Osteoblast (primary cell): ENCODE data around the gene KCTD11. TPM values are rescaled to one million over a fixed set of nuclear protein-coding genes. Genes with fewer than 3 reads are reported as not detected.
"Not testable (repeated sequence)": the region's sequence is repeated elsewhere in the genome, so short reads cannot be mapped to it uniquely, and the experiment has no call there.

Experiments
- DNase-seq: peaks from one replicate; pipeline ENCODE4 v3.0.0; 2011; ENCODE audit warnings: low spot score, mixed read lengths; ENCODE audit not compliant: insufficient read length; ENCODE audit errors: missing footprints
- H2AFZ ChIP-seq: 2 replicates; pipeline ENCODE4 v1.6.0; 2011; ENCODE audit warnings: mild to moderate bottlenecking, low read length
- H3K27ac ChIP-seq: 2 replicates; pipeline ENCODE4 v1.5.1; 2011; ENCODE audit warnings: mild to moderate bottlenecking, low read depth, low read length, moderate library complexity
- H3K27me3 ChIP-seq: 2 replicates; pipeline ENCODE4 v1.6.0; 2012; ENCODE audit warnings: mild to moderate bottlenecking, control low read depth, inconsistent platforms, low read length, moderate library complexity; ENCODE audit not compliant: insufficient read depth
- H3K36me3 ChIP-seq: 2 replicates; pipeline ENCODE4 v1.5.1; 2011; ENCODE audit warnings: mild to moderate bottlenecking, low read length, control low read depth, moderate library complexity; ENCODE audit not compliant: insufficient read depth
- H3K4me1 ChIP-seq: 2 replicates; pipeline ENCODE4 v1.5.1; 2011; ENCODE audit warnings: mild to moderate bottlenecking, low read length, control low read depth, moderate library complexity; ENCODE audit not compliant: insufficient read depth
- H3K4me2 ChIP-seq: 2 replicates; pipeline ENCODE4 v1.6.0; 2011; ENCODE audit warnings: mild to moderate bottlenecking, low read length; ENCODE audit not compliant: insufficient read depth
- H3K4me3 ChIP-seq: fragments of 200-600 bp; sonication (generic); 3 replicates; pipeline ENCODE4 v1.5.1; 2012; ENCODE audit warnings: mild to moderate bottlenecking, low read length, inconsistent platforms; ENCODE audit not compliant: insufficient read depth
- H3K79me2 ChIP-seq: 2 replicates; pipeline ENCODE4 v1.6.0; 2012; ENCODE audit warnings: mild to moderate bottlenecking, low read length, control low read depth, inconsistent platforms; ENCODE audit not compliant: insufficient read depth
- H3K9me3 ChIP-seq: 2 replicates; pipeline ENCODE4 v1.5.1; 2011; ENCODE audit warnings: low read depth, low read length, control low read depth
- H4K20me1 ChIP-seq: 2 replicates; pipeline ENCODE4 v1.6.0; 2012; ENCODE audit warnings: mild to moderate bottlenecking, low read length, control low read depth; ENCODE audit not compliant: insufficient read depth
- total RNA-seq: library from RNA; depleted of rRNA; stranded (reverse); fragments of >200 nt; gene quantifications from 2 replicates; pipeline ENCODE4 v1.2.3, GENCODE V29; 2012
- TF ChIP-seq, protein P1 (sequence below): IDR thresholded peaks from 2 replicates; pipeline ENCODE4 v1.5.1; 2011; ENCODE audit warnings: mild to moderate bottlenecking, low read depth, low read length, moderate library complexity; ENCODE audit errors: extremely low read depth

The KCTD11 gene
- total RNA-seq, 1 donor = 11.9 TPM

DNA sequence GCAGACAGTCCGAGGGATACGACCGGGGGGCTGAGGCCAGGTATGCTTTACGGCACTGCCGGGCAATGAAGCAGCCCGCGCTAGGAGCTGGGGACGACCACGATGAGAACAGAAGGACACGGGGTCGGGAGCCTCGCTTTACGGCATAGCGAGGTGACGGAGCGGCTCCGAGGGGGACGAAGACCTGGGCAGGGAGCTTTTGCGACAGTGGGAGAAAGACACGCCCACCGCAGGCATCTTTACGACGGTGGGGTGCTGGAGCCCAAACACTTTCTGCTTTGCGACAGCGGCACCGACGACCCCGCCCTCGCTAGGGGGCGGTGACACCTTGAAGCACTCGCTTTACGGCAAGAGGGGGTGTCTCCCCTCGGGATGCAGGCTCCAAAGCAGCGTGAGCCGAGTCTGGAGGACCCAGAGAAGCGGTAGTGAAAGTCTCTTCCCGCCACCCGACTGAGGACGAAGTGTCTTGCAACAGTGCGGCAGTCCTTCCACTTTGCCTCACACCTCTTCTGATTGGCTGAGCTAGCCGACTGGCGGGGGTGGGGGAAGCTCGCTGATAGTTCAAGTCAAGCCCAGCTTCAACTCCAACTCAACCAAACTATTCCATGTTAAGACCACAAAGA is 22.5 kb upstream of the KCTD11 start:
- peak overlapping the region; percentile 83 for H3K27ac ChIP-seq
- H4K20me1 ChIP-seq = peaks cover 3% of the 10 kb centered on the region
- TF ChIP-seq, protein P1, sequence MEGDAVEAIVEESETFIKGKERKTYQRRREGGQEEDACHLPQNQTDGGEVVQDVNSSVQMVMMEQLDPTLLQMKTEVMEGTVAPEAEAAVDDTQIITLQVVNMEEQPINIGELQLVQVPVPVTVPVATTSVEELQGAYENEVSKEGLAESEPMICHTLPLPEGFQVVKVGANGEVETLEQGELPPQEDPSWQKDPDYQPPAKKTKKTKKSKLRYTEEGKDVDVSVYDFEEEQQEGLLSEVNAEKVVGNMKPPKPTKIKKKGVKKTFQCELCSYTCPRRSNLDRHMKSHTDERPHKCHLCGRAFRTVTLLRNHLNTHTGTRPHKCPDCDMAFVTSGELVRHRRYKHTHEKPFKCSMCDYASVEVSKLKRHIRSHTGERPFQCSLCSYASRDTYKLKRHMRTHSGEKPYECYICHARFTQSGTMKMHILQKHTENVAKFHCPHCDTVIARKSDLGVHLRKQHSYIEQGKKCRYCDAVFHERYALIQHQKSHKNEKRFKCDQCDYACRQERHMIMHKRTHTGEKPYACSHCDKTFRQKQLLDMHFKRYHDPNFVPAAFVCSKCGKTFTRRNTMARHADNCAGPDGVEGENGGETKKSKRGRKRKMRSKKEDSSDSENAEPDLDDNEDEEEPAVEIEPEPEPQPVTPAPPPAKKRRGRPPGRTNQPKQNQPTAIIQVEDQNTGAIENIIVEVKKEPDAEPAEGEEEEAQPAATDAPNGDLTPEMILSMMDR = no peak
- DNase-seq = peak; percentile 100
- H3K9me3 ChIP-seq = no peaks in the 10 kb centered on the region
- peak overlapping the region; percentile 97 for H3K4me2 ChIP-seq
- peaks cover 6% of the 10 kb centered on the region for H3K27me3 ChIP-seq
- H3K79me2 ChIP-seq = peaks cover 19% of the 10 kb centered on the region
- peak overlapping the region; percentile 96 for H3K4me3 ChIP-seq
- peak overlapping the region; percentile 100 for H2AFZ ChIP-seq
- peaks cover 18% of the 10 kb centered on the region for H3K36me3 ChIP-seq
- peaks cover 12% of the 10 kb centered on the region for H3K4me1 ChIP-seq

DNA sequence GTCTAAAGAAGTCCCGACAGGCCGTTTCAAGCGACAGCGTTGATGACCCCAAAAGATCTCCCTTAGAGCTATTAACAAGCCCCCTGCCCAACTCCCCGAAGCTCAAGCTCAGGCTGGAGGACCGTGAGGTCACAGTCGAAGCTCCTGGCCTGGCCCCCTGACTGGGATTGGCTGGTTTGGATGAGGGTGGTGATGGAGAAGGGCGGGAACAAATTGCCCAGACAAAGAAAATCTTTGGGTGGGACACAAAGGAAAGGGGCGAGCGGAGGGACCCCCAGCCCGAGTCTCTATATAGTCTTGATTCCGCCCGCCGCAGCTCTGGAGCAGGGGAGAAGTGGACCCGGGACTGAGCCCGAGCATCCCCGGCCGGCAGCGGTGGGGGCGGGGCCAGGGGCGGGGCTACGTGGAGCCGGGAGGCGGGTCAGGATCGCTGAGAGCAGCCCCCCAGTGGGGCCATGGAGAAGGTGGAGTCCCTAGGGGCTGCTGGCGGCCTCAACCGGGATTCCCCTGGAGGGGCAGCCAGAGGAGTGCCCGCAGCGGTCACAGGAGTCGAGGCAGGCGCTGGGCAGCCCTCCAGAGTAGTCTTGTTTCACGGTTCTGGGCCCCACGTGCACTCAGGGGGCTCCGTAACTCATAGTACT is 21.8 kb upstream of the KCTD11 start:
- Histone ChIP-seq H3K9me3 (no peaks in the 10 kb centered on the region), H3K4me2 (peak overlapping the region; percentile 97), H3K27ac (peak overlapping the region; percentile 83), H3K36me3 (peaks cover 13% of the 10 kb centered on the region), H3K27me3 (peaks cover 13% of the 10 kb centered on the region), H3K4me1 (peaks cover 12% of the 10 kb centered on the region), H3K4me3 (peak overlapping the region; percentile 96), H3K79me2 (peaks cover 19% of the 10 kb centered on the region), H2AFZ (peak overlapping the region; percentile 100), H4K20me1 (peaks cover 3% of the 10 kb centered on the region)
- peak; percentile 99 for DNase-seq
- TF ChIP-seq, protein P1 = no peak

DNA sequence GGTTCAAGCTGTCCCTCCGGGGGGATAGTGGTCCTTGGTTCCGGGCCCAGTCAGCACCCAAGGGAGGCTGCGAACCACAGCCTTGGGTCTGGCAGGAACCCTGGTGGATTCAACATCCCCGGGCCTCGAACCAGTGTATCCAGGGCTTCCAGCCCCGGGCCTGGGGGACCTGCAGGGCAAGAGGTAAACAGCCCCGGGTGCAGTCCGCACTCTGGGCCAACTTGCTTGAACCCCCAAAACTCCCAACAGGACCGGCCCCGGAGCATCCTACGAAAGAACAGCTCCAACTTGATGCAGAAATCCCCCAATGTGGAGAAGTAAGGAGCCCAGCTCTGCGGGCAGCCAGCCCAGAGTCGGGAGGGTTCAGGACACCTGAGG is 21.3 kb upstream of the KCTD11 start:
- Histone ChIP-seq H3K4me3 (peak overlapping the region; percentile 96), H3K27ac (no peak overlapping the region), H3K9me3 (no peaks in the 10 kb centered on the region), H3K36me3 (peaks cover 9% of the 10 kb centered on the region), H3K4me2 (peak overlapping the region; percentile 97), H4K20me1 (peaks cover 3% of the 10 kb centered on the region), H2AFZ (peak overlapping the region; percentile 85), H3K79me2 (peaks cover 19% of the 10 kb centered on the region), H3K27me3 (peaks cover 17% of the 10 kb centered on the region), H3K4me1 (peaks cover 12% of the 10 kb centered on the region)
- TF ChIP-seq, protein P1 = no peak
- no peak for DNase-seq

DNA sequence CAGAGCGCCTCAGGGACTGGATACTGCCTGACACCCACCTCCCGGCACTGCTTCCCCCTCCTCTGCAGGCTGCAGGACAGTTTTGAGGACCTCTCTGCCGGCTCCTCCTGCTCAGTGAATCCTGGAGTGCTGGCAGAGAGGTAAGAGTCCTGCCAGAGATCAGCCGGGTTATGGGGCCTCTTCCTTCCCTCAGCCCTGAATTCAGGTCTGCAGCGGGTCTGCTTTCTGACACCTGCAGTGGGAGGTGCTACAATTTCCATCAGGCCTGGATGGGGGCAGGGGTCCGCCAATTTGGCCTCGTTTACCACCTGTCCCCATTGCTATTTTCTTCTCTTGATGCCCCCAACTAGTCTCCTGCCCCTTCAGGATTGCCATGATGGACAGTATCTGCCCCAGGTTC is 19.9 kb upstream of the KCTD11 start:
- TF ChIP-seq, protein P1 = no peak
- H4K20me1 ChIP-seq = peaks cover 3% of the 10 kb centered on the region
- no peaks in the 10 kb centered on the region for H3K36me3 ChIP-seq
- no peak overlapping the region for H3K4me2 ChIP-seq
- DNase-seq = no peak
- H3K27me3 ChIP-seq = peaks cover 23% of the 10 kb centered on the region
- no peak overlapping the region for H3K27ac ChIP-seq
- H3K79me2 ChIP-seq = peaks cover 18% of the 10 kb centered on the region
- H3K4me3 ChIP-seq = no peak overlapping the region
- no peaks in the 10 kb centered on the region for H3K9me3 ChIP-seq
- no peak overlapping the region for H2AFZ ChIP-seq
- H3K4me1 ChIP-seq = peaks cover 12% of the 10 kb centered on the region

DNA sequence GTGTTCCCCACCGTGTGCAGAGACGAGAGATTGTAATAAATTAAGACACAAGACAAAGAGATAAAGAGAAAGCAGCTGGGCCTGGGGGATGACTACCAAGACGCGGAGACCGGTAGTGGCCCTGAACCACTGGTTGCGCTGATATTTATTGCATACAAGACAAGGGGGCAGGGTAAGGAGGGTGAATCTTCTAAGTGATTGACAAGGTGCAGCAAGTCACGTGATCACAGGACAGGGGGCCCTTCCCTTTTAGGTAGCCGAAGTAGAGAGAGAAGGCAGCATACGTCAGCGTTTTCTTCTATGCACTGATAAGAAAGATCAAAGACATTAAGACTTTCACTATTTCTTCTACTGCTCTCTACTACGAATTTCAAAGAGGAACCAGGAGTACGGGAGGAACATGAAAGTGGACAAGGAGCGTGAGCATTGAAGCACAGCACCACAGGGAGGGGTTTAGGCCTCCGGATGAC is 19.3 kb upstream of the KCTD11 start:
- H3K4me2 ChIP-seq, DNase-seq, H3K9me3 ChIP-seq, H3K36me3 ChIP-seq, H4K20me1 ChIP-seq, H3K27ac ChIP-seq, H3K4me3 ChIP-seq, H2AFZ ChIP-seq: not testable (repeated sequence)
- Histone ChIP-seq H3K79me2 (peaks cover 13% of the 10 kb centered on the region), H3K27me3 (peaks cover 26% of the 10 kb centered on the region), H3K4me1 (peaks cover 12% of the 10 kb centered on the region)
